ENCODE results near the gene KERA. TPM values are rescaled to one million over a fixed set of nuclear protein-coding genes. Genes with fewer than 3 reads are reported as not detected.

The KERA gene
- polyA plus RNA-seq, 3 donors = not detected

- no peaks in the 10 kb centered on the region for H3K4me1 ChIP-seq (ENCODE audit: control insufficient read depth in 1 of 2, insufficient read depth in 2 of 2, low read length in 2 of 2)
- Mint-ChIP-seq H3K27ac (no peak overlapping the region), H3K27me3 (ENCODE audit: low read depth in 3 of 3) (peaks cover 0 to 4% (median 1%) of the 10 kb centered on the region in 3 donors), H3K9me3 (peaks cover 0 to 2% (median 0%) of the 10 kb centered on the region in 7 donors), H3K4me3 (no peak overlapping the region), H3K4me1 (no peaks in the 10 kb centered on the region), H3K36me3 (no peaks in the 10 kb centered on the region)
- H3K9ac ChIP-seq (ENCODE audit: insufficient read depth, low read length, poor library complexity, severe bottlenecking) = no peak overlapping the region
- no peaks in the 10 kb centered on the region for H4K20me1 ChIP-seq (ENCODE audit: insufficient read depth, low read length)
- TF ChIP-seq, protein P1, sequence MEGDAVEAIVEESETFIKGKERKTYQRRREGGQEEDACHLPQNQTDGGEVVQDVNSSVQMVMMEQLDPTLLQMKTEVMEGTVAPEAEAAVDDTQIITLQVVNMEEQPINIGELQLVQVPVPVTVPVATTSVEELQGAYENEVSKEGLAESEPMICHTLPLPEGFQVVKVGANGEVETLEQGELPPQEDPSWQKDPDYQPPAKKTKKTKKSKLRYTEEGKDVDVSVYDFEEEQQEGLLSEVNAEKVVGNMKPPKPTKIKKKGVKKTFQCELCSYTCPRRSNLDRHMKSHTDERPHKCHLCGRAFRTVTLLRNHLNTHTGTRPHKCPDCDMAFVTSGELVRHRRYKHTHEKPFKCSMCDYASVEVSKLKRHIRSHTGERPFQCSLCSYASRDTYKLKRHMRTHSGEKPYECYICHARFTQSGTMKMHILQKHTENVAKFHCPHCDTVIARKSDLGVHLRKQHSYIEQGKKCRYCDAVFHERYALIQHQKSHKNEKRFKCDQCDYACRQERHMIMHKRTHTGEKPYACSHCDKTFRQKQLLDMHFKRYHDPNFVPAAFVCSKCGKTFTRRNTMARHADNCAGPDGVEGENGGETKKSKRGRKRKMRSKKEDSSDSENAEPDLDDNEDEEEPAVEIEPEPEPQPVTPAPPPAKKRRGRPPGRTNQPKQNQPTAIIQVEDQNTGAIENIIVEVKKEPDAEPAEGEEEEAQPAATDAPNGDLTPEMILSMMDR (IDR thresholded peaks at IDR 0.05) = no peak
- no peak overlapping the region for H3K4me3 ChIP-seq (replicated peaks in 1 of 3; ENCODE audit: low read depth in 2 of 3, low read length in 3 of 3)
- no peak overlapping the region for H2AFZ ChIP-seq (ENCODE audit: insufficient read depth, low read depth, low read length, poor library complexity, severe bottlenecking)
- H3K27ac ChIP-seq (ENCODE audit: low read depth in 1 of 2, low read length in 2 of 2) = no peak overlapping the region
- intact Hi-C loops (cut with micrococcal nuclease) = no loop called here
- 67% methylated on average over 3 of the region's 5 CpGs for WGBS (ENCODE audit: insufficient coverage)
- no peaks in the 10 kb centered on the region for H3K9me3 ChIP-seq (replicated peaks in 1 of 2; ENCODE audit: control insufficient read depth in 1 of 2, insufficient read depth in 1 of 2, low read length in 2 of 2)
- no peaks in the 10 kb centered on the region for H3K27me3 ChIP-seq (ENCODE audit: control insufficient read depth in 2 of 2, insufficient read depth in 2 of 2, low read length in 2 of 2)
- no peaks in the 10 kb centered on the region for H3K79me2 ChIP-seq (ENCODE audit: insufficient read depth, low read length)
- H3K36me3 ChIP-seq (replicated peaks in 1 of 2; ENCODE audit: control insufficient read depth in 1 of 2, insufficient read depth in 2 of 2, low read length in 2 of 2) = no peaks in the 10 kb centered on the region
- no peak for DNase-seq
- no peak overlapping the region for H3K4me2 ChIP-seq (replicated peaks; ENCODE audit: extremely low read depth, low read length, poor library complexity, severe bottlenecking)
These were observed 19.6 kb upstream of the KERA start for GRCh38 chr12:91077228-91077954.

GRCh38 chr12:91074851-91075250 lies 17.0 kb upstream of the KERA start:
- intact Hi-C loops (cut with micrococcal nuclease) = no loop called here
- no peaks in the 10 kb centered on the region for H3K36me3 ChIP-seq (replicated peaks in 1 of 2; ENCODE audit: control insufficient read depth in 1 of 2, insufficient read depth in 2 of 2, low read length in 2 of 2)
- H3K27ac ChIP-seq (ENCODE audit: low read depth in 1 of 2, low read length in 2 of 2) = no peak overlapping the region
- no peak overlapping the region for H3K4me3 Mint-ChIP-seq
- H4K20me1 ChIP-seq (ENCODE audit: insufficient read depth, low read length) = no peaks in the 10 kb centered on the region
- no peaks in the 10 kb centered on the region for H3K27me3 ChIP-seq (ENCODE audit: control insufficient read depth in 2 of 2, insufficient read depth in 2 of 2, low read length in 2 of 2)
- H2AFZ ChIP-seq (ENCODE audit: insufficient read depth, low read depth, low read length, poor library complexity, severe bottlenecking) = no peak overlapping the region
- H3K9me3 Mint-ChIP-seq = peaks cover 0 to 3% (median 0%) of the 10 kb centered on the region in 7 donors
- H3K4me2 ChIP-seq (replicated peaks; ENCODE audit: extremely low read depth, low read length, poor library complexity, severe bottlenecking) = no peak overlapping the region
- no peaks in the 10 kb centered on the region for H3K79me2 ChIP-seq (ENCODE audit: insufficient read depth, low read length)
- no peak for DNase-seq
- no peak overlapping the region for H3K4me3 ChIP-seq (replicated peaks in 1 of 3; ENCODE audit: low read depth in 2 of 3, low read length in 3 of 3)
- TF ChIP-seq, protein P1 (IDR thresholded peaks at IDR 0.05) = no peak
- H3K36me3 Mint-ChIP-seq = no peaks in the 10 kb centered on the region
- WGBS (ENCODE audit: insufficient coverage) = no CpG with 5 or more reads among the region's 1 CpG
- H3K27me3 Mint-ChIP-seq (ENCODE audit: low read depth in 3 of 3) = peaks cover 0 to 4% (median 1%) of the 10 kb centered on the region in 3 donors
- H3K9ac ChIP-seq (ENCODE audit: insufficient read depth, low read length, poor library complexity, severe bottlenecking) = no peak overlapping the region
- no peak overlapping the region for H3K27ac Mint-ChIP-seq
- H3K4me1 Mint-ChIP-seq = no peaks in the 10 kb centered on the region
- H3K4me1 ChIP-seq (ENCODE audit: control insufficient read depth in 1 of 2, insufficient read depth in 2 of 2, low read length in 2 of 2) = no peaks in the 10 kb centered on the region
- H3K9me3 ChIP-seq (replicated peaks in 1 of 2; ENCODE audit: control insufficient read depth in 1 of 2, insufficient read depth in 1 of 2, low read length in 2 of 2) = no peaks in the 10 kb centered on the region
